SK-N-SH (cell line): Measurements from ENCODE around the gene HSPD1.

Source experiments
- MAX ChIP-seq: IDR thresholded peaks from 2 replicates; pipeline ENCODE4 v1.4.0; 2012; ENCODE audit warnings: low read depth
- POLR2AphosphoS5 ChIP-seq: IDR thresholded peaks from 2 replicates; pipeline ENCODE4 v1.6.1; 2012; ENCODE audit warnings: low read depth, low read length

GRCh38 chr2:197548582-197548981 lies 48.9 kb upstream of the HSPD1 start:
- TF ChIP-seq POLR2AphosphoS5: no peak
- no peak for TF ChIP-seq MAX
